NCI-H187 treated with DMSO at 0.1 percent for 48 hours (cell line): Measurements from ENCODE around the gene SMARCA4.

Source experiments
- DNase-seq: peaks from one replicate; lab custom pipeline; 2025; lab: John Stamatoyannopoulos, UW

The SMARCA4 gene

DNA sequence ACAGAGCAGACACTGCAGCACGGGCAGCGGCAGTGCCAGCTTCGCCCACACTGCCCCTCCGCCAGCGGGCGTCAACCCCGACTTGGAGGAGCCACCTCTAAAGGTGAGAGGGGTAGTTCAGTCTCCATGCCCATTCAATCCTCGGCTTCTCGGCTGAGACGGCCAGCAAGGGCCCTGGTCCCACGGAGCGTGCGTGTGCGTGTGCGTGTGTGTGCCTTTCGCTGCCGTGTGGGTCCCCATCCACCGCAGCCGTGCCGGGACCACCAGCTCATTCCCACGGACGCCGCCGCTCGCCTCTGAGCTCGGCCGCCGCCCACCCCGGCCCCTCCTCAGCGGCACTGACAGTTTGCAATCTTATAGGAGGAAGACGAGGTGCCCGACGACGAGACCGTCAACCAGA is 72.9 kb downstream of the SMARCA4 start:
- DNase-seq, result no peak

GRCh38 chr19:11034449-11035213 is 73.8 kb downstream of the SMARCA4 start:
- no peak for DNase-seq

GRCh38 chr19:11035441-11036377 is 74.9 kb downstream of the SMARCA4 start:
- DNase-seq, result no peak

GRCh38 chr19:11038511-11038910 is 77.7 kb downstream of the SMARCA4 start:
- no peak for DNase-seq

DNA sequence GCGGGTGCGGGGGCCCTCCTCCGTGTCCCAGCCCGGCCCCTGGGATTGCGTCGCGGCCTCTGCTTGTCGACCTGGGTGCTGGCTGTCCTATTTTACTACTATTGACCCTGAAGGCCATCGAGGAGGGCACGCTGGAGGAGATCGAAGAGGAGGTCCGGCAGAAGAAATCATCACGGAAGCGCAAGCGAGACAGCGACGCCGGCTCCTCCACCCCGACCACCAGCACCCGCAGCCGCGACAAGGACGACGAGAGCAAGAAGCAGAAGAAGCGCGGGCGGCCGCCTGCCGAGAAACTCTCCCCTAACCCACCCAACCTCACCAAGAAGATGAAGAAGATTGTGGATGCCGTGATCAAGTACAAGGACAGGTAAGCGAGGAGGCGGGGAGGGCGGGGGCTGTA is 80.4 kb downstream of the SMARCA4 start:
- DNase-seq, result no peak

- no peak for DNase-seq
Observed at GRCh38 chr19:11041966-11042627, 81.3 kb downstream of the SMARCA4 start.

GRCh38 chr19:11044431-11044830 is 83.6 kb downstream of the SMARCA4 start:
- no peak for DNase-seq

GRCh38 chr19:11045536-11045935 is 84.7 kb downstream of the SMARCA4 start:
- no peak for DNase-seq

DNA sequence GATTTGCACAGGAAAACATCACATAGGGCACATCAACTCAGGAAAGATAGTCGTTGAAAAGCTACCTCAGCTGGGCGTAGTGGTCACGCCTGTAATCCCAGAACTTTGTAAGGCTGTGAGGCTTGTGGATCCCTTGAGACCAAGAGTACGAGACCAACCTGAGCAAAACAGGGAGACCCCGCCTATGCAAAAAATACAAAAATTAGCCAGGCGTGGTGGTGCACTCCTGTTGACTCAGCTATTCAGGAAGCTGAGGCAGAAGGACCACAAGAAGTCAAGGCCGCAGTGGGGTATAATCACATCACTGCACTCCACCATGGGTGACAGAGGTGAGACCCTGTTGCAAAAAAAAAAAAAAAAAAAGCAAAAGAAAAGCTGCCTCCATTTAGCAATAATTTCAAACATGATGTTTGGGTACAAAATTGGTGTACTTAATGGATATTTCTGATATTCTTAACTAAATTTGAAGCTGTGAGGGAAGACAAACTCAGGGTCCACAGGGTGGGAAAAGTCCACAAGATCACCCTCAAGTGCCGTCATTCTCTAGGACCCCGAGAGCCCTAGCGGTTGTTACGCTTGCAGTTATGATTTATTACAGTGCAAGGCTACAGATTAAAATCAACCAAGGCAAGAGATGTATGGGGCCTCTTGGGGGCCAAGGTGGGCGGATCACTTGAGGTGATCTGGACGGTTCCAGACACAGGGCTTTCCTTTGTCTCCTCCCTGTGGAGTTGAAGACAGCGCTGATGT is 86.0 kb downstream of the SMARCA4 start:
- no peak for DNase-seq

GRCh38 chr19:11047866-11048265 is 87.0 kb downstream of the SMARCA4 start:
- no peak for DNase-seq

- no peak for DNase-seq
Observed at GRCh38 chr19:11050323-11051114, 89.7 kb downstream of the SMARCA4 start.

DNA sequence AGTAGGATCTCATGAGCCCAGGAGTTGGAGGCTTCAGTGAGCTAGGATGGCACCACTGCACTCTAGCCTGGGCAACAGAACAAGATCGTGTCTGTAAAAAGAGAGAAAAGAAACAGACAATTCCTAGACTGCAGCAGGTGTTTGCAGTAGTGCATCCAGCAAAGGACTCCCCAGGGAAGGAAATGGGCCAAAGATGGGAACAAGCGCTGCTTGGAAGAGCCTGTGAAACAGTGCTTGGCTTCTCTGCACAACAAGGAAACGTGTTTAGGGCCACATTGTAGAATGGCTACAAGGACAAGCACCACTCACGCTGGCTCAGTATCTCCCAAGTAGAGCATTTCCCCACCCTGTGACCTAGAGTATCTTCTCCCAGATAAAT is 93.0 kb downstream of the SMARCA4 start:
- DNase-seq, result no peak

- DNase-seq, result no peak
Observed at GRCh38 chr19:11054200-11054599, 93.4 kb downstream of the SMARCA4 start.

GRCh38 chr19:11054628-11055027 is 93.8 kb downstream of the SMARCA4 start:
- DNase-seq, result no peak

DNA sequence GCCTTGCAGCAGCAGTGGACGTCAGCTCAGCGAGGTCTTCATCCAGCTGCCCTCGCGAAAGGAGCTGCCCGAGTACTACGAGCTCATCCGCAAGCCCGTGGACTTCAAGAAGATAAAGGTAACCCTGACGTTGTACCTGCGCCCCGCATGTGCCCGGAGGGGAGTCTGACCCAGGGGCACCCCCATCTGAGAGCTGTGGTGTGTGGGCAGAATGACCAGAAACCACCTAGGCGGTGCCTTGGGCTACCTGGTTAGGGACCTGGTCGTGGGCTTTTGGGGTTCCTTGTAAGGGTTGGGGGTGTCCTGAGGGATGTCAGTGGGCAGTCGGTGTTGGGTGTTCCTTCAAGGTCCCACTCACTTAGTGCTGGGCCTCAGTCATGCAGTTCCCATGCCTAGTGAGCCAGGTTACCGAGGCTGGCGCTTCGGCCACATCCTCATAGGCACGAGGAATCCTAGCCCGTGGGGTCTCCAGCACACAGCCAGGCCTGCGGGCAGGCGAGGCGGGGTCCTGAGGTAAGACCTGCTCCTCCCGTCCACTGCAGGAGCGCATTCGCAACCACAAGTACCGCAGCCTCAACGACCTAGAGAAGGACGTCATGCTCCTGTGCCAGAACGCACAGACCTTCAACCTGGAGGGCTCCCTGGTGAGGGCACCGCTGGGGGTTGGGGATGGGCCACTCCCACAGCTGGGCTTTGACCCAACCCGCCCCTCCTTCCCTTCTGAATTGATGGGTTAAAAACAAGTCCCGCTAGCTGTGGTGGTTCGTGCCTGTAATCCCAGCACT is 97.6 kb downstream of the SMARCA4 start:
- no peak for DNase-seq

- no peak for DNase-seq
Observed at GRCh38 chr19:11059511-11060358, 98.9 kb downstream of the SMARCA4 start.

- no peak for DNase-seq
Observed at GRCh38 chr19:11061952-11062351, 101.1 kb downstream of the SMARCA4 start.

DNA sequence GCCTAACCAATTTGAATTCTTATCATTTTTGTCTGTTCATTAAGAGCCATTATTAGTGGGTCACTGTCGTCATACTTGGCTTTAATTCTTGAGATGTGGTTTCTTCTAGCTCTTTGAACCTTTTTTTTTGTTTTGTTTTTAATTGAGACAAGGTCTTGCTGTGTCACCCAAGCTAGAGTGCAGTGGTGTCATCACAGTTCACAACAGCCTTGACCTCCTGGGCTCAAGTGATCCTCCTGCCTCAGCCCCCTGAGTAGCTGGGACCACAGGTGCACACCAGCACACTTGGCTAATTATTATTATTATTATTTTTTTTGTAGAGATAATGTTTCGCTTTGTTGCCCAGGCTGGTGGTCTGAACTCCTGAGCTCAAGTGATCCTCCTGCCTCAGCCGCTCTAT is 102.6 kb downstream of the SMARCA4 start:
- no peak for DNase-seq

GRCh38 chr19:11064831-11065303 is 104.0 kb downstream of the SMARCA4 start:
- DNase-seq, result no peak
